Duodenal mucosa (tissue), 2 donors: ENCODE measurements around the gene SGCE.

Experiments
- H3K27ac ChIP-seq: one replicate; pipeline ENCODE4 v1.7.0; 2013; ENCODE audit warnings: low read depth, low read length
- H3K27me3 ChIP-seq, 2 donors: one replicate each; pipeline ENCODE4 v1.7.0; 2013; ENCODE audit warnings: low read length in 2 of 2, control low read depth in 1 of 2; ENCODE audit not compliant: insufficient read depth in 2 of 2, control insufficient read depth in 1 of 2
- H3K36me3 ChIP-seq, 2 donors: one replicate each; pipeline ENCODE4 v1.7.0; 2013; ENCODE audit warnings: low read length in 2 of 2, control low read depth in 1 of 2; ENCODE audit not compliant: insufficient read depth in 2 of 2, control insufficient read depth in 1 of 2
- H3K4me1 ChIP-seq, 2 donors: one replicate each; pipeline ENCODE4 v1.7.0; 2013; ENCODE audit warnings: low read length in 2 of 2, control low read depth in 1 of 2; ENCODE audit not compliant: insufficient read depth in 2 of 2, control insufficient read depth in 1 of 2
- H3K4me3 ChIP-seq, 2 donors: one replicate each; pipeline ENCODE4 v1.7.0; 2013; ENCODE audit warnings: low read length in 2 of 2, low read depth in 1 of 2
- H3K9ac ChIP-seq, 2 donors: one replicate each; pipeline ENCODE4 v1.7.0; 2013; ENCODE audit warnings: low read length in 2 of 2, low read depth in 1 of 2
- H3K9me3 ChIP-seq, 2 donors: one replicate each; pipeline ENCODE4 v1.7.0; 2013; ENCODE audit warnings: low read length in 2 of 2, control low read depth in 1 of 2; ENCODE audit not compliant: control insufficient read depth in 1 of 2

Gene SGCE

GRCh38 chr7:94576316-94576715, 79.6 kb downstream of the SGCE start:
- no peak overlapping the region for H3K4me3 ChIP-seq
- no peaks in the 10 kb centered on the region for H3K27me3 ChIP-seq
- no peak overlapping the region for H3K27ac ChIP-seq
- no peaks in the 10 kb centered on the region for H3K36me3 ChIP-seq
- no peak overlapping the region for H3K9ac ChIP-seq
- H3K4me1 ChIP-seq = no peaks in the 10 kb centered on the region
- H3K9me3 ChIP-seq = peaks cover 4 to 15% of the 10 kb centered on the region in 2 donors

- no peak overlapping the region for H3K9ac ChIP-seq
- H3K9me3 ChIP-seq = peaks cover 4 to 15% of the 10 kb centered on the region in 2 donors
- H3K27me3 ChIP-seq = no peaks in the 10 kb centered on the region
- no peaks in the 10 kb centered on the region for H3K36me3 ChIP-seq
- no peak overlapping the region for H3K27ac ChIP-seq
- H3K4me1 ChIP-seq = no peaks in the 10 kb centered on the region
- no peak overlapping the region for H3K4me3 ChIP-seq
These were observed 80.3 kb downstream of the SGCE start for GRCh38 chr7:94575646-94576045.

- H3K27ac ChIP-seq = no peak overlapping the region
- no peak overlapping the region for H3K4me3 ChIP-seq
- no peak overlapping the region for H3K9ac ChIP-seq
- no peaks in the 10 kb centered on the region for H3K4me1 ChIP-seq
- peaks cover 4 to 15% of the 10 kb centered on the region in 2 donors for H3K9me3 ChIP-seq
- H3K27me3 ChIP-seq = no peaks in the 10 kb centered on the region
- H3K36me3 ChIP-seq = no peaks in the 10 kb centered on the region
These were observed 84.1 kb downstream of the SGCE start for GRCh38 chr7:94571816-94572215.

GRCh38 chr7:94567396-94567795, 88.5 kb downstream of the SGCE start:
- no peaks in the 10 kb centered on the region for H3K4me1 ChIP-seq
- H3K4me3 ChIP-seq = no peak overlapping the region
- H3K36me3 ChIP-seq = no peaks in the 10 kb centered on the region

GRCh38 chr7:94565247-94565894, 90.6 kb downstream of the SGCE start:
- no peak overlapping the region for H3K9ac ChIP-seq
- H3K9me3 ChIP-seq = no peaks in the 10 kb centered on the region
- no peaks in the 10 kb centered on the region for H3K4me1 ChIP-seq
- H3K4me3 ChIP-seq = no peak overlapping the region
- H3K27me3 ChIP-seq = no peaks in the 10 kb centered on the region
- H3K27ac ChIP-seq = no peak overlapping the region
- no peaks in the 10 kb centered on the region for H3K36me3 ChIP-seq

More at GRCh38 chr7:94567396-94567795, 88.5 kb downstream of the SGCE start:
- Histone ChIP-seq H3K27me3 (no peaks in the 10 kb centered on the region), H3K27ac (no peak overlapping the region), H3K9ac (no peak overlapping the region), H3K9me3 (no peaks in the 10 kb centered on the region)

- no peaks in the 10 kb centered on the region for H3K36me3 ChIP-seq
- no peak overlapping the region for H3K27ac ChIP-seq
- no peak overlapping the region for H3K9ac ChIP-seq
- no peaks in the 10 kb centered on the region for H3K27me3 ChIP-seq
- no peak overlapping the region for H3K4me3 ChIP-seq
- no peaks in the 10 kb centered on the region for H3K9me3 ChIP-seq
- H3K4me1 ChIP-seq = no peaks in the 10 kb centered on the region
These were observed 93.4 kb downstream of the SGCE start for GRCh38 chr7:94562525-94562924.

DNA sequence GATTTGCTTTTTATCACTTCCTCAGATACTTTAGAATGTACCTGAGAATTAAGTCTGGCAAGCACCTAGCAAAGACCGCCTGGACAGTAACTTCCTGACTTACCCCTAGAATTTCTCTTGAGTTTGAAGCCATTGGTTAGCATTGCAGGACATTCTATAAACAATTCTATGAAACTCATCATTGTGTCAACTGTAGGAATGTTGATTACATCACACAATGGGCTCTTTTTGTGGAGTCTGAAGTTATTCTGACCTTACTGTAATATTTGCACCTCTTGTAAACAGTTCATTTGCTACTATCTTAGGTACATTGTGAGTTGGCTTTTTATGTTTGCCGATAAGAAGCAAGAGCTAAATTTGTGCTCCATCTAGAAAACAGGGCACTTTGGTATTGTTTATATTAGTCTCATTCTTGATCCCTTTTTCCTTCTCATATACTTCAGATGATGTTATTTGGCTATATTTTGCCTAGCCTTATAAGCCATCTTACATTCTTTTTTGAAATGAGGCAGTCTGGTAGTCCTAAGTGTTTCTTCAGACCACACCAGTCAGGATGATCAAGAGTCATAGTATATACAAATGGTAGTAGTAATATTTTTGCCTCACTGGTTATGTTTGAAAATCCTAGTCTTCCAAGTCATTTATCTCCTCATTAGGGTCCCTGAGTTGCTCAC, 94.0 kb downstream of the SGCE start:
- Histone ChIP-seq H3K4me3 (no peak overlapping the region), H3K4me1 (no peaks in the 10 kb centered on the region), H3K9ac (no peak overlapping the region), H3K27me3 (no peaks in the 10 kb centered on the region), H3K36me3 (no peaks in the 10 kb centered on the region), H3K9me3 (no peaks in the 10 kb centered on the region), H3K27ac (no peak overlapping the region)

- no peak overlapping the region for H3K27ac ChIP-seq
- no peaks in the 10 kb centered on the region for H3K27me3 ChIP-seq
- H3K9me3 ChIP-seq = no peaks in the 10 kb centered on the region
- H3K4me1 ChIP-seq = no peaks in the 10 kb centered on the region
- H3K4me3 ChIP-seq = no peak overlapping the region
- H3K36me3 ChIP-seq = no peaks in the 10 kb centered on the region
- H3K9ac ChIP-seq = no peak overlapping the region
These were observed 96.0 kb downstream of the SGCE start for GRCh38 chr7:94559972-94560371.

DNA sequence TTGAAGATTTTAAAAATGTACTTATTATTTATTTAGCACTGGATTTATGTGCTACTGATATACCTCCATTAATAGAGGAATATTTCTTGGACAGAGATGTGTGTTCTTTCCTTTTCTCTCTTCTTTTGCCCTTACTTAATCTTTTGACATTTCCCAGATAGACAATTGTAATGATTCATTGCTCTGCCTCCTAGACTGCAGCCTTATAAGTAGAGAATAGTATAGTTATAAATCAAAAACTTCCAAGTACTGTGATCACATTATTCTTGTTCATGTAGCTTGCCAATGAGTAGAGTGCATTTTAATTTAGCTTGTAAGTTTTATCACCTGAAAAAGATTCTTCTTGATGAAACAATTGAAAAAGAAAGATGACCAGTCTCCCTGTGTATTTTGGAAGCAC, 98.7 kb downstream of the SGCE start:
- no peaks in the 10 kb centered on the region for H3K27me3 ChIP-seq
- no peak overlapping the region for H3K27ac ChIP-seq
- H3K9ac ChIP-seq = no peak overlapping the region
- no peak overlapping the region for H3K4me3 ChIP-seq
- no peaks in the 10 kb centered on the region for H3K4me1 ChIP-seq
- peaks cover 0 to 3% of the 10 kb centered on the region in 2 donors for H3K36me3 ChIP-seq
- no peaks in the 10 kb centered on the region for H3K9me3 ChIP-seq

- no peak overlapping the region for H3K4me3 ChIP-seq
- peaks cover 0 to 3% of the 10 kb centered on the region in 2 donors for H3K36me3 ChIP-seq
- no peak overlapping the region for H3K27ac ChIP-seq
- no peaks in the 10 kb centered on the region for H3K9me3 ChIP-seq
- no peaks in the 10 kb centered on the region for H3K4me1 ChIP-seq
- no peaks in the 10 kb centered on the region for H3K27me3 ChIP-seq
- no peak overlapping the region for H3K9ac ChIP-seq
These were observed 99.9 kb downstream of the SGCE start for GRCh38 chr7:94556028-94556427.
